Renal pelvis (tissue), 3 donors: ENCODE results near the gene JMJD8. TPM values are rescaled to one million over a fixed set of nuclear protein-coding genes. Genes with fewer than 3 reads are reported as not detected.

ENCODE experiments used
- polyA plus RNA-seq, 3 donors: library from polyadenylated mRNA; unstranded; fragments of 120-200 nt; gene quantifications; one replicate each; pipeline ENCODE4 v1.2.1, GENCODE V29; 2013; ENCODE audit not compliant: insufficient read length in 3 of 3

Gene JMJD8
- polyA plus RNA-seq, 3 donors, result 75.1 to 80.9 (median 75.2) TPM

Other genes starting within 250 kb of the JMJD8 start
- 10 to 100 TPM; 33.2 to 40.3 (median 36.7) TPM for gene CAPN15, start 156.6 kb downstream of the JMJD8 start, polyA plus RNA-seq
- gene PRR35, start 123.9 kb downstream of the JMJD8 start, polyA plus RNA-seq, result 10 to 100 TPM; 16.0 to 17.8 (median 16.5) TPM
- 1 to 10 TPM; 9.0 to 9.6 (median 9.3) TPM for gene NHLRC4, start 117.3 kb downstream of the JMJD8 start, polyA plus RNA-seq
- gene PIGQ, start 114.4 kb downstream of the JMJD8 start, polyA plus RNA-seq, result 10 to 100 TPM; 67.1 to 99.6 (median 85.4) TPM
- gene RAB40C, start 94.3 kb downstream of the JMJD8 start, polyA plus RNA-seq, result 10 to 100 TPM; 24.5 to 33.9 (median 24.6) TPM
- 1 to 10 TPM; 2.2 to 2.8 (median 2.3) TPM for gene WFIKKN1, start 53.3 kb downstream of the JMJD8 start, polyA plus RNA-seq
- gene METTL26, start 48.0 kb downstream of the JMJD8 start, polyA plus RNA-seq, result 10 to 100 TPM; 51.4 to 71.5 (median 67.8) TPM
- 10 to 100 TPM; 25.5 to 27.4 (median 25.7) TPM for gene MCRIP2, start 42.5 kb downstream of the JMJD8 start, polyA plus RNA-seq
- gene WDR90, start 35.0 kb downstream of the JMJD8 start, polyA plus RNA-seq, result 10 to 100 TPM; 44.3 to 67.4 (median 52.0) TPM
- gene RHOT2, start 16.2 kb downstream of the JMJD8 start, polyA plus RNA-seq, result 100 to 1,000 TPM in 1 of 3 donors, 10 to 100 TPM in 2; 85.9 to 117 (median 97.9) TPM
- 1 to 10 TPM; 1.6 to 2.5 (median 1.8) TPM for gene RHBDL1, start 8.7 kb downstream of the JMJD8 start, polyA plus RNA-seq
- 100 to 1,000 TPM; 109 to 133 (median 128) TPM for gene STUB1, start 3.9 kb downstream of the JMJD8 start, polyA plus RNA-seq
- gene WDR24, start 6.1 kb upstream of the JMJD8 start, polyA plus RNA-seq, result 10 to 100 TPM; 14.6 to 16.3 (median 15.4) TPM
- 1 to 10 TPM; 1.1 to 2.8 (median 1.9) TPM for gene FBXL16, start 21.5 kb upstream of the JMJD8 start, polyA plus RNA-seq
- gene METRN, start 30.8 kb upstream of the JMJD8 start, polyA plus RNA-seq, result 10 to 100 TPM in 2 of 3 donors, 1 to 10 TPM in 1; 7.3 to 16.0 (median 12.8) TPM
- gene ANTKMT, start 36.8 kb upstream of the JMJD8 start, polyA plus RNA-seq, result 10 to 100 TPM; 18.9 to 24.3 (median 22.5) TPM
- gene CCDC78, start 42.1 kb upstream of the JMJD8 start, polyA plus RNA-seq, result 1 to 10 TPM; 2.5 to 4.8 (median 3.6) TPM
- gene HAGHL, start 42.8 kb upstream of the JMJD8 start, polyA plus RNA-seq, result 1 to 10 TPM; 4.6 to 8.5 (median 4.8) TPM
- 10 to 100 TPM; 27.1 to 34.9 (median 27.3) TPM for gene CIAO3, start 56.7 kb upstream of the JMJD8 start, polyA plus RNA-seq
- gene MSLN, start 76.4 kb upstream of the JMJD8 start, polyA plus RNA-seq, result 10 to 100 TPM; 12.9 to 21.3 (median 17.4) TPM
- gene RPUSD1, start 104.0 kb upstream of the JMJD8 start, polyA plus RNA-seq, result 10 to 100 TPM; 13.5 to 19.3 (median 18.6) TPM
- 10 to 100 TPM; 31.8 to 34.3 (median 32.0) TPM for gene CHTF18, start 104.3 kb upstream of the JMJD8 start, polyA plus RNA-seq
- under 1 TPM; 0.39 to 0.47 (median 0.41) TPM for gene GNG13, start 116.4 kb upstream of the JMJD8 start, polyA plus RNA-seq